Neutrophil (primary cell): Measurements from ENCODE around the gene IGFL3.

Experiments used
- H3K27ac ChIP-seq: fragments of 200-600 bp; sonication (generic); 2 replicates; pipeline ENCODE4 v1.5.1; 2016; ENCODE audit warnings: mild to moderate bottlenecking, moderate library complexity
- H3K27me3 ChIP-seq: fragments of 200-600 bp; sonication (generic); 2 replicates; pipeline ENCODE4 v1.6.0; 2016; ENCODE audit warnings: mild to moderate bottlenecking
- H3K36me3 ChIP-seq: fragments of 200-600 bp; sonication (generic); 2 replicates; pipeline ENCODE4 v1.5.1; 2017
- H3K4me1 ChIP-seq, 2 experiments: fragments of 200-600 bp in 1 of 2; sonication (generic) in 1 of 2; 1 replicate in 1 of 2; 2 replicates in 1 of 2; pipeline versions ENCODE4 v1.5.1 to v1.6.1; 2013 to 2016; ENCODE audit warnings: low read depth in 1 of 2, low read length in 1 of 2, mild to moderate bottlenecking in 1 of 2, moderate library complexity in 1 of 2; ENCODE audit not compliant: control insufficient read depth in 1 of 2, insufficient read depth in 1 of 2
- H3K4me3 ChIP-seq, 2 experiments: fragments of 200-600 bp in 1 of 2; sonication (generic) in 1 of 2; 1 replicate in 1 of 2; 2 replicates in 1 of 2; pipeline ENCODE4 v1.5.1; 2013 to 2016; ENCODE audit warnings: low read depth in 1 of 2, low read length in 1 of 2, mild to moderate bottlenecking in 1 of 2, moderate library complexity in 1 of 2
- H3K9me3 ChIP-seq: fragments of 200-600 bp; sonication (generic); 2 replicates; pipeline ENCODE4 v1.5.1; 2016
- TF ChIP-seq, protein P1 (sequence below): fragments of 200-600 bp; sonication (generic); IDR thresholded peaks from 2 replicates; pipeline ENCODE4 v1.5.1; 2016; ENCODE audit warnings: antibody characterized with exemption

Gene IGFL3

GRCh38 chr19:46125447-46125846 lies 959 bp upstream of the IGFL3 start:
- H3K4me3 ChIP-seq = no peak overlapping the region
- peaks cover 41% of the 10 kb centered on the region for H3K27me3 ChIP-seq
- H3K27ac ChIP-seq = no peak overlapping the region

DNA sequence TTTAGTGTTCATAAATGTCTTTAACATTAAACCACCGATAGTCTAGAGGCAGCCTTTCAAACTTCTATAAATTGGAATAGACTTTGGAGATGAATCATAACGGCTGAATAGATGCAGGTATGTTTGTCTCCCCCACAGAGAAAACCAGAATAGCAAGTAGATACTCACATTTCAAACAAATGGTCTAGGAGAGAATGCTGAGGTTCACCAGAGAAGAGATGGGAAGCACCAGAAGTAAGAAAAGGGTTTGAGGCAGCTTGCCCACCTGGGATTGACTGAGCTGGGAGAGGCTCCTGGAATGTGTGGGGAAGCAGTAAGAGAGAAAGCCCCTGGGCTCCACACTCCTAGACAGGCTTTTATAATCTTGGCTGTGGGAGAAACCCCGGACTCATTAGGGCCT lies 6.4 kb downstream of the IGFL3 start:
- H3K27ac ChIP-seq = no peak overlapping the region
- no peaks in the 10 kb centered on the region for H3K36me3 ChIP-seq

More at GRCh38 chr19:46125447-46125846, 959 bp upstream of the IGFL3 start:
- TF ChIP-seq, protein P1, sequence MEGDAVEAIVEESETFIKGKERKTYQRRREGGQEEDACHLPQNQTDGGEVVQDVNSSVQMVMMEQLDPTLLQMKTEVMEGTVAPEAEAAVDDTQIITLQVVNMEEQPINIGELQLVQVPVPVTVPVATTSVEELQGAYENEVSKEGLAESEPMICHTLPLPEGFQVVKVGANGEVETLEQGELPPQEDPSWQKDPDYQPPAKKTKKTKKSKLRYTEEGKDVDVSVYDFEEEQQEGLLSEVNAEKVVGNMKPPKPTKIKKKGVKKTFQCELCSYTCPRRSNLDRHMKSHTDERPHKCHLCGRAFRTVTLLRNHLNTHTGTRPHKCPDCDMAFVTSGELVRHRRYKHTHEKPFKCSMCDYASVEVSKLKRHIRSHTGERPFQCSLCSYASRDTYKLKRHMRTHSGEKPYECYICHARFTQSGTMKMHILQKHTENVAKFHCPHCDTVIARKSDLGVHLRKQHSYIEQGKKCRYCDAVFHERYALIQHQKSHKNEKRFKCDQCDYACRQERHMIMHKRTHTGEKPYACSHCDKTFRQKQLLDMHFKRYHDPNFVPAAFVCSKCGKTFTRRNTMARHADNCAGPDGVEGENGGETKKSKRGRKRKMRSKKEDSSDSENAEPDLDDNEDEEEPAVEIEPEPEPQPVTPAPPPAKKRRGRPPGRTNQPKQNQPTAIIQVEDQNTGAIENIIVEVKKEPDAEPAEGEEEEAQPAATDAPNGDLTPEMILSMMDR = no peak
- Histone ChIP-seq H3K4me1 (no peaks in the 10 kb centered on the region), H3K9me3 (no peaks in the 10 kb centered on the region), H3K36me3 (no peaks in the 10 kb centered on the region)

GRCh38 chr19:46116121-46116520 lies 8.4 kb downstream of the IGFL3 start:
- Histone ChIP-seq H3K4me3 (no peak overlapping the region), H3K9me3 (no peaks in the 10 kb centered on the region), H3K36me3 (no peaks in the 10 kb centered on the region), H3K4me1 (no peaks in the 10 kb centered on the region), H3K27ac (no peak overlapping the region), H3K27me3 (peaks cover 65% of the 10 kb centered on the region)
- TF ChIP-seq, protein P1 = no peak

More for the DNA sequence above, 6.4 kb downstream of the IGFL3 start:
- no peaks in the 10 kb centered on the region for H3K4me1 ChIP-seq
- TF ChIP-seq, protein P1 = no peak
- H3K4me3 ChIP-seq = no peak overlapping the region
- H3K9me3 ChIP-seq = no peaks in the 10 kb centered on the region
- peaks cover 45% of the 10 kb centered on the region for H3K27me3 ChIP-seq

- no peaks in the 10 kb centered on the region for H3K36me3 ChIP-seq
- TF ChIP-seq, protein P1 = no peak
- no peak overlapping the region for H3K27ac ChIP-seq
- no peaks in the 10 kb centered on the region for H3K9me3 ChIP-seq
- H3K27me3 ChIP-seq = peaks cover 67% of the 10 kb centered on the region
- no peak overlapping the region for H3K4me3 ChIP-seq
- no peaks in the 10 kb centered on the region for H3K4me1 ChIP-seq
These were observed 8.9 kb downstream of the IGFL3 start for GRCh38 chr19:46115396-46116106.

DNA sequence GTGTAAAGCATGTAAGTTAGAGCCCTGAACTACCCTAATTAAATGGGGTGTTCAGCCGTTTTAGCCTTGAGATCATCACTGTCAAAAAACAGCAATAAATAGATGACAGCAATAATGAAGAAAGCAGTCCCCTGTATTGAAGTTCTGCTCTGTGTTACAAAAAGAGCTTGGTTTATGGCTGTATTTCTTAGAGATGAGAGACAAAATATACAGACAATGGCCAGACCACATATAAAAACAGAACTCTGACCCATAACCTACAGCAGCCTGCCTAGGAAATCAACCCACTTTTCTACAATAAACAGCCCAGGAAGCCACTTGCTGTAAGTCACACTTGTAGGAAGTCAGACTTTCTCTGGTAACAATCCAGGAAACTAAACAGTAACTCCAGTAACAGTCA lies 10.8 kb downstream of the IGFL3 start:
- Histone ChIP-seq H3K9me3 (no peaks in the 10 kb centered on the region), H3K4me3 (no peak overlapping the region), H3K36me3 (no peaks in the 10 kb centered on the region), H3K4me1 (no peaks in the 10 kb centered on the region), H3K27me3 (peaks cover 71% of the 10 kb centered on the region), H3K27ac (no peak overlapping the region)
- TF ChIP-seq, protein P1 = no peak
